OCI-LY7 (cell line): ENCODE data around the gene TFE3. TPM values are rescaled to one million over a fixed set of nuclear protein-coding genes. Genes with fewer than 3 reads are reported as not detected.

Experiments used
- BruUV-seq: library from RNA; stranded (reverse); fragments of 400-500 nt; replicated peaks from 2 replicates; lab custom pipeline; 2021; lab: Mats Ljungman, UMichigan
- CTCF ChIA-PET: fragments of 300-600 bp; sonication (Branson Sonifier 250); formaldehyde crosslinking; loops from one replicate; lab custom pipeline; 2022; ENCODE audit warnings: antibody characterized with exemption; ENCODE audit not compliant: unreplicated experiment; lab: Charles Lee
- POLR2A ChIA-PET: fragments of 300-600 bp; sonication (Branson Sonifier 250); formaldehyde crosslinking; loops from one replicate; lab custom pipeline; 2022; ENCODE audit warnings: antibody characterized with exemption; lab: Charles Lee
- DNase-seq: peaks from one replicate; pipeline ENCODE4 v3.0.0-alpha.2; 2015; ENCODE audit warnings: low spot score
- H2AFZ ChIP-seq: fragments of 200-600 bp; sonication (generic), shearing (Covaris generic); 2 replicates; pipeline ENCODE4 v1.6.1; 2014; ENCODE audit warnings: mild to moderate bottlenecking, antibody characterized with exemption, low read length, moderate library complexity
- H3K27ac ChIP-seq: fragments of 200-600 bp; sonication (generic); 2 replicates; pipeline ENCODE4 v1.5.1; 2014; ENCODE audit warnings: mixed run types, low read depth, mild to moderate bottlenecking, moderate library complexity, low read length, inconsistent platforms; ENCODE audit not compliant: poor library complexity, severe bottlenecking
- H3K36me3 ChIP-seq: fragments of 200-600 bp; sonication (generic); 2 replicates; pipeline ENCODE4 v1.6.1; 2014; ENCODE audit warnings: mild to moderate bottlenecking, antibody characterized with exemption, low read length, moderate library complexity, mixed read lengths; ENCODE audit not compliant: insufficient read depth
- H3K4me1 ChIP-seq: fragments of 200-600 bp; sonication (generic); 2 replicates; pipeline ENCODE4 v1.5.1; 2014; ENCODE audit warnings: mild to moderate bottlenecking, low read length; ENCODE audit not compliant: insufficient read depth, poor library complexity, severe bottlenecking
- H3K4me2 ChIP-seq: fragments of 200-600 bp; sonication (generic); 2 replicates; pipeline ENCODE4 v1.6.1; 2014; ENCODE audit warnings: mild to moderate bottlenecking, low read length
- H3K4me3 ChIP-seq: fragments of 200-600 bp; sonication (generic); 2 replicates; pipeline ENCODE4 v1.5.1; 2014; ENCODE audit warnings: mild to moderate bottlenecking, low read depth, low read length; ENCODE audit not compliant: poor library complexity, severe bottlenecking
- H3K79me2 ChIP-seq: fragments of 200-600 bp; sonication (generic); 2 replicates; pipeline ENCODE4 v1.6.1; 2016; ENCODE audit warnings: low read depth, mild to moderate bottlenecking, low read length, moderate library complexity, mixed read lengths; ENCODE audit not compliant: insufficient read depth
- H3K9me2 ChIP-seq: fragments of 200-600 bp; sonication (generic); 2 replicates; pipeline ENCODE4 v1.6.1; 2016; ENCODE audit warnings: mild to moderate bottlenecking, low read length, mixed read lengths; ENCODE audit not compliant: insufficient read depth
- H3K9me3 ChIP-seq: fragments of 200-600 bp; sonication (generic); 2 replicates; pipeline ENCODE4 v1.6.1; 2014; ENCODE audit warnings: mild to moderate bottlenecking, mixed run types, low read length, mixed read lengths
- H4K20me1 ChIP-seq: fragments of 200-600 bp; sonication (generic); 2 replicates; pipeline ENCODE4 v1.6.1; 2014; ENCODE audit warnings: mild to moderate bottlenecking, antibody characterized with exemption, low read length, moderate library complexity, mixed read lengths; ENCODE audit not compliant: insufficient read depth
- CTCF ChIP-seq: fragments of 200-600 bp; sonication (generic); conservative IDR thresholded peaks from 2 replicates; pipeline ENCODE4 v1.5.1; 2014; ENCODE audit warnings: mild to moderate bottlenecking, antibody characterized with exemption, low read length, moderate library complexity, mixed read lengths
- EZH2phosphoT487 ChIP-seq: fragments of 200-600 bp; sonication (generic); IDR thresholded peaks from 2 replicates; pipeline ENCODE4 v1.6.1; 2018; ENCODE audit warnings: low read depth, borderline replicate concordance, mild to moderate bottlenecking, mixed run types, antibody characterized with exemption, low read length, moderate library complexity, mixed read lengths
- intact Hi-C: fragments of 100-400 bp; cut with micrococcal nuclease; formaldehyde crosslinking; loops from one replicate; pipeline ENCODE4 v1.10.0; 2022; ENCODE audit not compliant: unreplicated experiment
- total RNA-seq, 2 experiments: library from RNA; depleted of rRNA in 1 of 2; stranded (reverse); fragments of >200 nt in 1 of 2; shearing (Covaris generic) in 1 of 2; gene quantifications; 2 replicates each; pipeline ENCODE4 v1.2.3, GENCODE V29; 2014 to 2022

TFE3 gene
- total RNA-seq, 2 experiments from 2014 or later, result 10.2 to 19.0 TPM

- peaks cover 13% of the 10 kb centered on the region; the same call in 1 of the 2 replicates for H3K79me2 ChIP-seq
- no peaks in the 10 kb centered on the region for H3K9me3 ChIP-seq
- peak overlapping the region; percentile 59 for H3K4me3 ChIP-seq
- ChIA-PET CTCF (no interaction called here), POLR2A (interaction anchor here (0.6 to 3.3 kb wide), 3 partner anchors 13 to 78 kb away, joined by 4 to 12 read pairs (median 5); no protein-coding TSS in a partner anchor)
- peak overlapping the region; percentile 68 for H3K4me2 ChIP-seq
- H3K9me2 ChIP-seq, result no peaks in the 10 kb centered on the region
- peak overlapping the region; percentile 11; the same call in 1 of the 2 replicates for H2AFZ ChIP-seq
- peaks cover 45% of the 10 kb centered on the region for H3K4me1 ChIP-seq
- intact Hi-C loops, result loop anchor here (5.0 kb wide), 1 partner anchor 143 kb away; the partner anchor contains the start of genes PQBP1 and TIMM17B
- peaks cover 28% of the 10 kb centered on the region for H3K36me3 ChIP-seq
- TF ChIP-seq CTCF (no peak), EZH2phosphoT487 (no peak)
- no peak for DNase-seq
- H3K27ac ChIP-seq, result peak overlapping the region; percentile 64
- no TSS peak for BruUV-seq
- H4K20me1 ChIP-seq, result no peaks in the 10 kb centered on the region
These were observed 2.7 kb downstream of the TFE3 start for GRCh38 chrX:49040376-49040955.

DNA sequence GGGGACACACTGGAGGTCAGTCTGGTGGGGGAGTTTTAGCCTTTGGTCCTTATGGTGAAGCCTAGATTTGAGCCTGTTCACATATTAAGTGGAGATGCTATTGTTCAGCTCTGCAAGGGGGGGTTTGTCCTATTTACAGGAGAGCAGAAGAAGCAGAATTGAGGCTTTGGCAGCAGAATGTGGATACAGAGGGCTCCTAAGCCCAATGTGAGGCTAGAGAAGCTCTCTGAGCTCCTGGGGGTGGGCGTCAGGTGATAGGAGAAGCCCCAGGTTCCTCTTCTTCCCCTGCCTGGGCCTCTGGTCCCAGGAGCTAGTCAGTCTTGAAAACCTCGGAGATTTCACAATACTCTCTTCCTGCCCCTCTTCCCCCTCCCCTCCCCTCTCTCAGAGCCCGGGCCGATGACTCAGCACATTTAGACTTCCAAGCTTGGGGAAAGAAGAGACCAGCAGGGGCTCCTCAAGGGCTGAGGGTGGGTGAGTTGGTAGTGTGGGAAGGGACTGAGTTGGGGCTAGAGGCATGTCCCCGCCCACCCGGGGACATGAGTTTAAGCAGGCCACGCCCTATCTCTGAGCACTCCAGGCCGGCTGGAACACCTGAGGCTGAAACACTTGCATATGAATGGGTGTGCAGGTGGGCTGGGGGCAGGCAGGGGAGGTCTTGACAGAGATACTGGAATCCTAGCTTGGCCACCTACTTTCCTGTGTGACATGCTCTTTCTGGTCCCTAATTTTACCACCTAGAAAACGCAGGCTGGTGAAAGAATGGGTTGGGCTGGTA lies 3.4 kb downstream of the TFE3 start:
- CTCF ChIA-PET, result no interaction called here
- Histone ChIP-seq H3K9me2 (no peaks in the 10 kb centered on the region), H3K4me2 (peak overlapping the region; percentile 68), H4K20me1 (no peaks in the 10 kb centered on the region), H3K4me1 (peaks cover 45% of the 10 kb centered on the region), H3K79me2 (peaks cover 13% of the 10 kb centered on the region; the same call in 1 of the 2 replicates), H3K4me3 (peak overlapping the region; percentile 59), H3K9me3 (no peaks in the 10 kb centered on the region), H3K36me3 (peaks cover 29% of the 10 kb centered on the region), H2AFZ (peak overlapping the region; percentile 11; the same call in 1 of the 2 replicates), H3K27ac (peak overlapping the region; percentile 64)
- intact Hi-C loops, result loop anchor here (5.0 kb wide), 1 partner anchor 142 kb away; the partner anchor contains the start of genes PQBP1 and TIMM17B
- no peak for TF ChIP-seq EZH2phosphoT487
- TF ChIP-seq CTCF, result no peak
- POLR2A ChIA-PET, result interaction anchor here (0.6 kb wide), 1 partner anchor 13 kb away, joined by 5 read pairs; no protein-coding TSS in a partner anchor
- DNase-seq, result peak; percentile 68
- BruUV-seq, result no TSS peak
